ENCODE results near the gene GSDME.

Gene GSDME

GRCh38 chr7:24722386-24723177 is 34.7 kb downstream of the GSDME start:
- DNase-seq (ENCODE audit: low read depth): no peak
- H3K4me3 ChIP-seq (ENCODE audit: low read length): no peak overlapping the region
- peak; percentile 40 for TF ChIP-seq CTCF (conservative IDR thresholded peaks at IDR 0.05; ENCODE audit: low read depth, low read length)

- H3K4me3 ChIP-seq (ENCODE audit: low read length): no peak overlapping the region
- DNase-seq (ENCODE audit: low read depth): no peak
- no peak for TF ChIP-seq CTCF (conservative IDR thresholded peaks at IDR 0.05; ENCODE audit: low read depth, low read length)
Observed at GRCh38 chr7:24721481-24722001, 35.7 kb downstream of the GSDME start.

GRCh38 chr7:24720283-24720682 is 37.0 kb downstream of the GSDME start:
- TF ChIP-seq CTCF (conservative IDR thresholded peaks at IDR 0.05; ENCODE audit: low read depth, low read length): no peak
- DNase-seq (ENCODE audit: low read depth): no peak
- H3K4me3 ChIP-seq (ENCODE audit: low read length): no peak overlapping the region

GRCh38 chr7:24718977-24719491 is 38.2 kb downstream of the GSDME start:
- DNase-seq (ENCODE audit: low read depth): no peak
- no peak for TF ChIP-seq CTCF (conservative IDR thresholded peaks at IDR 0.05; ENCODE audit: low read depth, low read length)
- no peak overlapping the region for H3K4me3 ChIP-seq (ENCODE audit: low read length)

GRCh38 chr7:24718431-24718831 is 38.8 kb downstream of the GSDME start:
- H3K4me3 ChIP-seq (ENCODE audit: low read length): no peak overlapping the region
- TF ChIP-seq CTCF (conservative IDR thresholded peaks at IDR 0.05; ENCODE audit: low read depth, low read length): no peak
- DNase-seq (ENCODE audit: low read depth): no peak

- DNase-seq (ENCODE audit: low read depth): no peak
- H3K4me3 ChIP-seq (ENCODE audit: low read length): no peak overlapping the region
- no peak for TF ChIP-seq CTCF (conservative IDR thresholded peaks at IDR 0.05; ENCODE audit: low read depth, low read length)
Observed at GRCh38 chr7:24717694-24718320, 39.5 kb downstream of the GSDME start.

Data from retinal pigment epithelial cell (primary cell).